Loucy (cell line): ENCODE results near the gene RAB24.

Experiments
- H2AFZ ChIP-seq: fragments of 200-600 bp; sonication (generic); 2 replicates; pipeline ENCODE4 v1.6.0; 2016; ENCODE audit warnings: antibody characterized with exemption, mild to moderate bottlenecking, low read length, moderate library complexity
- H3F3A ChIP-seq: fragments of 200-600 bp; 2 replicates; pipeline ENCODE4 v1.6.0; 2016; ENCODE audit warnings: antibody characterized with exemption, low read depth, mild to moderate bottlenecking
- H3K27me3 ChIP-seq: fragments of 200-600 bp; sonication (generic); 2 replicates; pipeline ENCODE4 v1.6.1; 2014; ENCODE audit warnings: low read length, mild to moderate bottlenecking; ENCODE audit not compliant: insufficient read depth, poor library complexity, severe bottlenecking
- H3K36me3 ChIP-seq: fragments of 200-600 bp; sonication (generic); 2 replicates; pipeline ENCODE4 v1.6.1; 2016; ENCODE audit warnings: low read length; ENCODE audit not compliant: insufficient read depth
- H3K4me1 ChIP-seq: fragments of 200-600 bp; sonication (generic); 2 replicates; pipeline ENCODE4 v1.5.1; 2014; ENCODE audit warnings: low read length, mild to moderate bottlenecking; ENCODE audit not compliant: insufficient read depth, poor library complexity, severe bottlenecking
- H3K4me2 ChIP-seq: fragments of 200-600 bp; sonication (generic); 2 replicates; pipeline ENCODE4 v1.6.0; 2014; ENCODE audit warnings: antibody characterized with exemption, low read length, low read depth, mild to moderate bottlenecking; ENCODE audit not compliant: poor library complexity, severe bottlenecking
- H3K4me3 ChIP-seq: fragments of 200-600 bp; sonication (generic); 2 replicates; pipeline ENCODE4 v1.5.1; 2014; ENCODE audit warnings: low read length, mild to moderate bottlenecking, mixed read lengths; ENCODE audit not compliant: poor library complexity, severe bottlenecking
- H3K79me2 ChIP-seq: fragments of 200-600 bp; sonication (generic); 2 replicates; pipeline ENCODE4 v1.6.1; 2014; ENCODE audit warnings: low read length; ENCODE audit not compliant: insufficient read depth
- H3K9ac ChIP-seq: fragments of 200-600 bp; sonication (generic); 2 replicates; pipeline ENCODE4 v1.6.0; 2014; ENCODE audit warnings: mild to moderate bottlenecking, low read depth, low read length, moderate library complexity; ENCODE audit not compliant: poor library complexity, severe bottlenecking
- H3K9me2 ChIP-seq: fragments of 200-600 bp; sonication (generic); replicated peaks from 2 replicates; pipeline ENCODE4 v1.6.1; 2016; ENCODE audit warnings: low read depth, low read length, mixed read lengths
- H3K9me3 ChIP-seq: fragments of 200-600 bp; sonication (generic); 2 replicates; pipeline ENCODE4 v1.6.1; 2014; ENCODE audit warnings: mild to moderate bottlenecking, antibody characterized with exemption, low read length, low read depth; ENCODE audit not compliant: insufficient read depth
- H4K20me1 ChIP-seq: fragments of 200-600 bp; sonication (generic); 2 replicates; pipeline ENCODE4 v1.6.0; 2014; ENCODE audit warnings: antibody characterized with exemption, low read length, mild to moderate bottlenecking; ENCODE audit not compliant: insufficient read depth, poor library complexity, severe bottlenecking
- EZH2phosphoT487 ChIP-seq: fragments of 200-600 bp; IDR thresholded peaks from 2 replicates; pipeline ENCODE4 v1.6.1; 2018; ENCODE audit warnings: antibody characterized with exemption, mild to moderate bottlenecking, moderate library complexity, borderline replicate concordance
- TF ChIP-seq, protein P1 (sequence below): fragments of 200-600 bp; sonication (generic); conservative IDR thresholded peaks from 2 replicates; pipeline ENCODE4 v1.5.1; 2014; ENCODE audit warnings: mild to moderate bottlenecking, antibody characterized with exemption, low read length

Gene RAB24

DNA sequence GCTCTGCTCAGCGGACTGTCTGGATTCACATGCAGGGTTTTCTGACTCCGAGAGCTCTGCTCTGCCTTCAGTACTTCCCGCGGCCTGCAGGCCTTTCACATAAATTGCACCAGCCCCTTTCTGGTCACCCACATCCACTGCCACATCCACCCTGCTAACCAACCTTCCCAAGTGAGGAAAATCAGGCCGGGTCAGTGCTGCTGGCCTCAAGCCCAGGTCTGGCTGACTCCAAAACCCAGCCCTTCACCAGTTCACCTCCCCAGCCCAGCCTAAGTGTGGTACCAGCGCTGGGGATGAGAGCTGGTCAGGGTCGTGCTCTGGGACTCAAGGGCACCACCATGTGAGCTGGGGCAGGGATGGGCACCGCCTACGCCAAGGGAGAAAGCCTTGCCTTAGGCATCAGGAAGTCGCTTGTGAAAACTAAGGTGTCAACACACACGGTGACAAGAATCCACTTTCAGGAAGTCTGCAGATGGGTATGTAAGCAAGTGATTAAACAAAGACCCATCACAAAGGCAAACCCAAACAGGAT, 35.7 kb upstream of the RAB24 start:
- H3K4me1 ChIP-seq = no peaks in the 10 kb centered on the region
- peak overlapping the region; percentile 24 for H3K4me2 ChIP-seq
- no peaks in the 10 kb centered on the region for H3K9me2 ChIP-seq
- H3K9ac ChIP-seq = no peak overlapping the region
- H2AFZ ChIP-seq = no peak overlapping the region
- H3K79me2 ChIP-seq = peaks cover 26% of the 10 kb centered on the region; the same call in 1 of the 2 replicates
- H3K36me3 ChIP-seq = peaks cover 31% of the 10 kb centered on the region; the same call in 1 of the 2 replicates
- TF ChIP-seq, protein P1, sequence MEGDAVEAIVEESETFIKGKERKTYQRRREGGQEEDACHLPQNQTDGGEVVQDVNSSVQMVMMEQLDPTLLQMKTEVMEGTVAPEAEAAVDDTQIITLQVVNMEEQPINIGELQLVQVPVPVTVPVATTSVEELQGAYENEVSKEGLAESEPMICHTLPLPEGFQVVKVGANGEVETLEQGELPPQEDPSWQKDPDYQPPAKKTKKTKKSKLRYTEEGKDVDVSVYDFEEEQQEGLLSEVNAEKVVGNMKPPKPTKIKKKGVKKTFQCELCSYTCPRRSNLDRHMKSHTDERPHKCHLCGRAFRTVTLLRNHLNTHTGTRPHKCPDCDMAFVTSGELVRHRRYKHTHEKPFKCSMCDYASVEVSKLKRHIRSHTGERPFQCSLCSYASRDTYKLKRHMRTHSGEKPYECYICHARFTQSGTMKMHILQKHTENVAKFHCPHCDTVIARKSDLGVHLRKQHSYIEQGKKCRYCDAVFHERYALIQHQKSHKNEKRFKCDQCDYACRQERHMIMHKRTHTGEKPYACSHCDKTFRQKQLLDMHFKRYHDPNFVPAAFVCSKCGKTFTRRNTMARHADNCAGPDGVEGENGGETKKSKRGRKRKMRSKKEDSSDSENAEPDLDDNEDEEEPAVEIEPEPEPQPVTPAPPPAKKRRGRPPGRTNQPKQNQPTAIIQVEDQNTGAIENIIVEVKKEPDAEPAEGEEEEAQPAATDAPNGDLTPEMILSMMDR = no peak
- TF ChIP-seq EZH2phosphoT487 = no peak
- H3K27me3 ChIP-seq = no peaks in the 10 kb centered on the region
- no peak overlapping the region for H3K4me3 ChIP-seq
- H4K20me1 ChIP-seq = no peaks in the 10 kb centered on the region
- H3F3A ChIP-seq = no peaks in the 10 kb centered on the region
- H3K9me3 ChIP-seq = no peaks in the 10 kb centered on the region

DNA sequence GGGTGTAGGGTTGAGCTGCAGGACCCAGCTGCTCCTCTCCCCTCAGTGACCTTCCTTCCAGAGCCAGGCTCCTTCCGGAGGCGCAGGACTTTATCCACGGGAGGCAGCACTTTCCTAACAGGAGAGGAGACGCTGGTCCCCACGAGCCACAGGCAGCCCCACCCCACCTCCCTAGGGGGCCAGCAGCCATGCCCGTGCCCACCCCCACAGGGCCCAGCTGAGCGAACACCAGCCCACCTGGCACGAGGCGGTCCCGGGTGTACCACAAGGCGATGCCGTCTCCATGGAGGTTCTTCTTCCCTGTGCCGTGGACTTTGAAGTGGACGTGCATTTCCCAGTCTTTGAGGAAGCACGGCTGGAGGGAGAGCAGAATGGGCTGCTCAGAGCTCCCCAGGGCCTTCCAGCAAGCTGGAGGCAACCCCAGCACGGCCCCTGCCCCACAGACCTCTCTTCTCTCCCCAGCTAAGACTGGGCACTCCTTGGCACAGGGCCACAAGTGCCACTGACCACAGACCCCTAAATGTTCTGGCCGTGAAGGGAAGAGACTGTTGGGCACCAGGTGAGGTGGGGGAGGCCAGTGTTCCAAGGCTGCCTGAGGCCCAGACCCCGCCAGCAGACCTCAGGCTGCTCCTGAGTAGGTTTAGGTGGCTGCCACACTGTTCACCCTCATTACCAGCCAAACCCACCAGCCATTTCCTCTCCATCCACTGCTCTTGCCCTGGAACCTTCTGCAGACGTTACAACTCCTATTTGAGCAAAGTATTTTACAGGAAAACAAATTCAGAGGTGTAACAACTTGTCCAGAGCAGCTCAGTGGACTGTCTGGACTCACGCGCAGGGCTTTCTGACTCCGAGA, 35.0 kb upstream of the RAB24 start:
- Histone ChIP-seq H3K9me2 (no peaks in the 10 kb centered on the region), H3K4me1 (no peaks in the 10 kb centered on the region), H3K9me3 (no peaks in the 10 kb centered on the region), H2AFZ (no peak overlapping the region), H3K4me3 (no peak overlapping the region), H4K20me1 (no peaks in the 10 kb centered on the region), H3F3A (no peaks in the 10 kb centered on the region), H3K9ac (no peak overlapping the region), H3K79me2 (peaks cover 22% of the 10 kb centered on the region; the same call in 1 of the 2 replicates), H3K36me3 (peaks cover 37% of the 10 kb centered on the region; the same call in 1 of the 2 replicates), H3K27me3 (no peaks in the 10 kb centered on the region), H3K4me2 (no peak overlapping the region)
- TF ChIP-seq EZH2phosphoT487 = no peak
- TF ChIP-seq, protein P1 = no peak

DNA sequence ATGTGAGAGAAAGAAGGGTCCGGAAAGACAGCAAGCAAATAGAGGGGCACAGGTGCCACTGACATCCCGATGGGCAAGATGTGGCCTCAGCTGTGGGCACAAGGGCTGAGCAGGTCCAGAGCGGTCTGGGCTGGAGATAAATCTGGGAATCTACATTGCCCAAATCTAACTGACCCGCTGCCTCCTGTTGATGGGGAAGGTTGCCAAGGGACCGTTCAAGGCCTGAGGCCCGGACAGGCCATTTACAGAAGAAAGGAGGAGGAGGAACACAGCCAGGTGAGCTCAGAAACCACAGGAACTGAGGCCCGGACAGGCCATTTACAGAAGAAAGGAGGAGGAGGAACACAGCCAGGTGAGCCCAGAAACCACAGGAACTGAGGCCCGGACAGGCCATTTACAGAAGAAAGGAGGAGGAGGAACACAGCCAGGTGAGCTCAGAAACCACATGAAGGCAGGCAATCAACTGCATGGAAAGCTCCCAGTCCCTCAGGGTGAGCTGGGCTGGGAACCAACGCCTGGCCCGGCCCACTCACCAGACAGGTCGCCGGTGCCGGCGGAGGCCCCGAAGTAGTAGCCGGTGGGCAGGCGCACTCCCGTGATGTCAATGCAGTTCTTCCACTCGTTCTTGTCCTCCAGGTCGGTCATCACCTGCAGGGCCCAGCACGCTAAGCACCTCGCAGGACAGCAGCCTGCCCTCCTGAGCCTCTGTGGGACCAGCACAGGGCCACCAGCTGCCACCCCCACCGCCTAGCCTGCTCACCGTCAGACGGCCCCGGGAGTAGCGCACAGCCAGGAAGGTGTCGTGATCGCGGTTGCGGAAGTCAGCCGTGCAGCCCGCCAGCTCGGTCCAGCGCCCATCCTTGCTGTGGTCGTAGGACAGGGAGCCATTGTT, 33.3 kb upstream of the RAB24 start:
- H3K9me2 ChIP-seq = no peaks in the 10 kb centered on the region
- H3K79me2 ChIP-seq = peaks cover 18% of the 10 kb centered on the region; the same call in 1 of the 2 replicates
- no peak for TF ChIP-seq EZH2phosphoT487
- TF ChIP-seq, protein P1 = no peak
- no peaks in the 10 kb centered on the region for H3F3A ChIP-seq
- H3K9ac ChIP-seq = no peak overlapping the region
- H3K4me2 ChIP-seq = no peak overlapping the region
- H3K9me3 ChIP-seq = no peaks in the 10 kb centered on the region
- H2AFZ ChIP-seq = no peak overlapping the region
- H3K4me1 ChIP-seq = peaks cover 4% of the 10 kb centered on the region
- peaks cover 40% of the 10 kb centered on the region; the same call in 1 of the 2 replicates for H3K36me3 ChIP-seq
- H4K20me1 ChIP-seq = no peaks in the 10 kb centered on the region
- H3K4me3 ChIP-seq = no peak overlapping the region
- no peaks in the 10 kb centered on the region for H3K27me3 ChIP-seq
